ENCODE data around the gene NFE2L1.

Gene NFE2L1

GRCh38 chr17:48104440-48104839, 56.3 kb downstream of the NFE2L1 start:
- peak overlapping the region in 2 of 3 experiments; percentile 8 to 30 for H3K27ac Mint-ChIP-seq
- no peak for TF ChIP-seq CTCF (IDR thresholded peaks at IDR 0.05; ENCODE audit: unreplicated experiment in 3 of 3)
- peaks cover 5% of the 10 kb centered on the region for H3K36me3 Mint-ChIP-seq (ENCODE audit: low read depth)
- peaks cover 22% of the 10 kb centered on the region for H3K4me1 Mint-ChIP-seq
- peak overlapping the region in 2 of 3 experiments; percentile 59 to 60 for H3K4me3 Mint-ChIP-seq
- peaks cover 4% of the 10 kb centered on the region for H3K9me3 Mint-ChIP-seq
- peaks cover 3% of the 10 kb centered on the region for H3K27me3 Mint-ChIP-seq (ENCODE audit: low read depth)

- Mint-ChIP-seq H3K9me3 (peaks cover 4% of the 10 kb centered on the region), H3K4me1 (peaks cover 12% of the 10 kb centered on the region), H3K4me3 (peak overlapping the region; percentile 96 to 98 (median 96)), H3K36me3 (ENCODE audit: low read depth) (peaks cover 4% of the 10 kb centered on the region), H3K27me3 (ENCODE audit: low read depth) (peaks cover 3% of the 10 kb centered on the region), H3K27ac (peak overlapping the region in 2 of 3 experiments; percentile 53 to 81)
- TF ChIP-seq CTCF (IDR thresholded peaks at IDR 0.05; ENCODE audit: unreplicated experiment in 3 of 3), result no peak
Observed at GRCh38 chr17:48106802-48107136, 58.6 kb downstream of the NFE2L1 start.

- H3K27ac Mint-ChIP-seq, result peak within 1 kb of the TSS; percentile 53 to 81 (median 74)
- H3K9me3 Mint-ChIP-seq, result peaks cover 4% of the 10 kb centered on the region
- peaks cover 3% of the 10 kb centered on the region for H3K27me3 Mint-ChIP-seq (ENCODE audit: low read depth)
- H3K36me3 Mint-ChIP-seq (ENCODE audit: low read depth), result peaks cover 11% of the 10 kb centered on the region
- H3K4me1 Mint-ChIP-seq, result peaks cover 12% of the 10 kb centered on the region
- H3K4me3 Mint-ChIP-seq, result peak within 1 kb of the TSS; percentile 96 to 98 (median 96)
- TF ChIP-seq CTCF (IDR thresholded peaks at IDR 0.05; ENCODE audit: unreplicated experiment in 3 of 3), result no peak
Observed at GRCh38 chr17:48107137-48108055, 59.2 kb downstream of the NFE2L1 start, which contains the start of gene SNX11. SNX11 (plus strand) TSS chr17:48107766; CDS start chr17:48112044, 4,278 bp downstream.

DNA sequence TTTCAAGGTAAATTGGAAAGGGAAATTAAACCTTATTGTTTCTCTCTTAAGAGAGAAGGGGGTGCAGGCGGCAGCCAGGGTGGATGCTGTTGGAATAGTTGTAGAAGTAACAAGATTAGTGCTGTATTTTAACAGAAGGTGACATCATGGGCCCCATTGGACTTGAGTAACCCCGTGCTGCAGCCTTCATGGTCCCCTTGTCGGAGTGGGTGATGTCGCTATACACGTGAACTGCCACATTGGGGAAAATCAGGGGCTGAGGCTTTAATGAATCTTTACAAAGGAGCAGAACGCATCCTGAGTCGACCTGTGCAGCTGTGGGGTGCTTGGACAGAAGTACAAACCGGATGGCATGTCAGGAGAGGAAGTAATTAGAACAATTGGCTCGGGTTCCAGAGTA, 62.6 kb downstream of the NFE2L1 start:
- H3K4me3 Mint-ChIP-seq, result peak overlapping the region in 2 of 3 experiments; percentile 16 to 37
- no peak overlapping the region for H3K27ac Mint-ChIP-seq
- peaks cover 12% of the 10 kb centered on the region for H3K4me1 Mint-ChIP-seq
- H3K27me3 Mint-ChIP-seq (ENCODE audit: low read depth), result peaks cover 3% of the 10 kb centered on the region
- no peaks in the 10 kb centered on the region for H3K9me3 Mint-ChIP-seq
- TF ChIP-seq CTCF (IDR thresholded peaks at IDR 0.05; ENCODE audit: unreplicated experiment in 3 of 3), result no peak
- peaks cover 21% of the 10 kb centered on the region for H3K36me3 Mint-ChIP-seq (ENCODE audit: low read depth)
